B cell (primary cell): ENCODE data around the gene RBM46.

ENCODE experiments used
- CTCF ChIP-seq: fragments of 200-600 bp; IDR thresholded peaks from one replicate; pipeline ENCODE4 v1.8.0; 2022; ENCODE audit warnings: antibody characterized with exemption, mild to moderate bottlenecking
- EZH2 ChIP-seq: IDR thresholded peaks from 2 replicates; pipeline ENCODE4 v1.6.1; 2012; ENCODE audit warnings: borderline replicate concordance, low read depth, mild to moderate bottlenecking, moderate library complexity, low read length; ENCODE audit not compliant: insufficient read depth, poor library complexity, severe bottlenecking

- TF ChIP-seq CTCF, result no peak
- TF ChIP-seq EZH2, result no peak
Measured at GRCh38 chr4:154740462-154740861, 40.6 kb upstream of the RBM46 start.
